Umbilical cord (tissue), 2 donors: ENCODE results near the gene CEP104. TPM values are rescaled to one million over a fixed set of nuclear protein-coding genes. Genes with fewer than 3 reads are reported as not detected.

Experiments
- DNase-seq: peaks from one replicate; pipeline ENCODE4 v3.0.0-alpha.2; 2015; ENCODE audit warnings: low spot score
- total RNA-seq: library from RNA; depleted of rRNA; stranded (reverse); fragments of >200 nt; gene quantifications from one replicate; pipeline ENCODE4 v1.2.3, GENCODE V29; 2014; ENCODE audit warnings: low replicate concordance; ENCODE audit not compliant: insufficient read depth

Gene CEP104
- total RNA-seq, 1 donor from 2014 or later: 61.9 TPM

DNA sequence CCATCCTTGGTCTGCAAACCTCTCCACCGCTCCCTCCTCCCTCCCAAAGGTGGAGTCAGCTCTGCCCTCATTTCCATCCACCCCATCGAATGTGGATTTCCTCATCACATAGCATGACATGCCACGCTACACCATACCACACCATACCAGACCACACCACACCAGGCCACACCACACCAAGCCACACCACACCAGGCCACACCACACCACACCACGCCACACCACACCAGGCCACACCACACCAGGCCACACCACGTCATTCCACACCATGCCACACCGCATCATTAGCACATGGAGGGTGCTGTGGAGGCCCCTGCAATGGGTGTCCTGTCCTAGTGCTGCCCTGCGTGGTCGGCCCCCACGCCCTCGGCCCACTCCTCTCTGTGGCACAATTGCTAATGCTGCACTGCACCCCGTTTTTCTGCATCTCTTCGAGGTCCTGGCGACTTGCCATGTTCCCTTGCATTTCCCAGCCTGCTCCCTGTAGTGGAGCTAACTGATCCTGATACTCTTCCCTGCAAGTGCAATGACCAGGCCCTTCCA, 11.5 kb upstream of the CEP104 start:
- no peak for DNase-seq

DNA sequence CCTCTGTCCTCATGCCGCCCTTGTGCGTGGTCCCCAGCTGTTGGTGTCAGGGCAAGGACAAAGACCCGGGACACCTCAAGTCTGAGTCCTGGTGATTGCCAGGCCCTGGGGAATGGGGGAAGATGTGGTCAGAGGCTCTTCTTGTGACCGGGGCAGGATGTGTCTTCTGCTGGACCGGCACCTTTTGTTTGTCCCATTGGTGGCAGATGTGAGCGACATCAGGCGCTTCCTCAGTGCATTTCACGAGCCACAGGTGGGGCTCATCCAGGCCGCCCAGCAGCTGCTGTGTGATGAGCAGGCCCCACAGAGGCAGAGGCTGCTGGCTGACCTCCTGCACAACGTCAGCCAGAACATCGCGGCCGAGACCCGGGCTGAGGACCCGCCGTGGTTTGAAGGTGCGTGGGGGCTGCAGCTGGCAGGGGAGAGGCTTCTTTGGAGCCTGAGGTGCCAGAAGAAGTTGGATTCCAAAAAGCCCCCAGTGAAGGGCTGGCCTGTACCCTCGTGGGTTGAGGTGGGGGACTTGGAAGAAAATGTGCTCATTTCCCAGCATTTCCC, 8.7 kb upstream of the CEP104 start:
- DNase-seq: no peak

DNA sequence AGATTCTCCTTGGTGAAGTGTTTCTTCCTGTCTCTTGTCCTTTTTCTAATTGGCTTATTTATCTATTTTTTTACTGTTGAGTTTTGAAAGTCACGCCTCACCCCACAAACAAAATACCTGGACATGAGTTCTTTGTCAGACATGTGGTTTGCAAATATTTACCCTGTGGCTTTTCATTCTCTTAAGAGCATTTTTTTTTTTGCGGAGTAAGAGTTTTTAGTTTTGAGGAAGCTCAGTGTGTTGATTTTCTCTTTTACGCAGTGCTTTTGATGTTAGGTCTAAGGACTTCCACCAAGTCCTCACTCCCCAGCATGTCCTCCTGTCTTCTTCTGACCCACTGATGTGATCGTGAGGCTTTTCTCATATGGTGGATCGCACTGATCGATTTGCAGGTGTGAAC, 7.9 kb upstream of the CEP104 start:
- no peak for DNase-seq

DNA sequence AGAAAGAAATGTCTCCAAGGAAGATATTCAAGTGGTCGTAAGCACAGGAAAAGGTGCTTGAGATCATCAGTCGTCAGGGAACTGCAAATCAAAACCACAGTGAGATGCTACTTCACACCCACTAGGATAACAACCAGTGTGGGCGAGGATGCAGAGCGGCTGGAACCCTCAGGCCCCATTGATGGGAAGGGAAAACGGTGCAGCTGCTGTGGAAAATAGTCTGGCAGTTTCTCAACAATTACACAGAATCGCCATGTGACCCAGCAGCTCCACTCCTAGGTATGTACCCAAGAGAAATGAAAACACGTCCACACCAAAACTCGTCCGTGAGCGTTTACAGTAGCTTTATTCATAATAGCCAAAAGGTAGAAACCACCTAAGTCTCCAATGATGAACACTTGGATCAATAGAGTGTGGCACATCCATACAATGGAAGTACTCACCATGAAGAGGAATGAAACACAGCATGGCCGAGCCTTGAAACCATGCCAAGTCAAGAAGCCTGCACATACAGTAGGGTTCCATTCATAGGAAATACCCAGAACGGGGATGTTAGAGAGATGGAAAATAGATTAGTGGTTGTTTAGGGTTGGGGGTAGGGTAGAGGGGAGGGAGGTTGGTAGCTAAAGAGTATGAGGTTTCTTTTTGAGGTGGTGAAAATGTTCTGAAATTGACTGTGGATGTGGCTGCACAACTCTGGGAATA, 6.4 kb upstream of the CEP104 start:
- no peak for DNase-seq

DNA sequence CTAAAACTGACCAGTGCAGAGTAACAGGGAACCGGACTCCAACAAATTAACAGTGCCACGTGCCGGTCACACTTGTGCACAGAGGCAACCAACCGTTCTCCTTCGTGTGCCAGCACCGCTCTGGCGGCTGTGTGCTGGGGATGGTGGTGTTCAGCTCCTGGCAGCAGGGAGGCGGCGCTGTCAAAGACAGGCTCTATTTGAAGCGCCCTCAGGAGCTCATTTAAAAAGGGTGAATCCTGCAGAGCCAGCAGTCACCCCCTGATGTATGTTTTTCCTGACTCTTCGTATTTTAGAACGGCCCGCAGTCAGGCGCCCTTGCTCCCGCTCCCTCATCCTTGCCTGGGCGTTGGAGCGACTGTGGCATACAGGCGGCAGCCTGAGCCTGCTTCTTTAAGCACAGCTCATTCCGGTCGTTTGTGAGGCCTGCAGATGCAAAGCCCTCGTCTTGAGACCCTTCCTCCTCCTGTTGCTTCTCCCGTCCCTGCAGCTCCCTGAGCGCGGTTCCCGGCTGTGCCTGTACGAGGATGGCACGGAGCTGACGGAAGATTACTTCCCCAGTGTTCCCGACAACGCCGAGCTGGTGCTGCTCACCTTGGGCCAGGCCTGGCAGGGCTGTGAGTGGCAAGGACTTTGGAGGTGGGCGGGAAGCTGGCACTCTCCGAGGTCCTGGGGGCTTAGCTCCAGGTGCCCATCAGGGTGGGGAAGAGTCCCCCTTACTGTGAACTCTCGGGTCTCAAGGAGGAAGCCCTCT, 1.4 kb upstream of the CEP104 start:
- peak; percentile 11 for DNase-seq

DNA sequence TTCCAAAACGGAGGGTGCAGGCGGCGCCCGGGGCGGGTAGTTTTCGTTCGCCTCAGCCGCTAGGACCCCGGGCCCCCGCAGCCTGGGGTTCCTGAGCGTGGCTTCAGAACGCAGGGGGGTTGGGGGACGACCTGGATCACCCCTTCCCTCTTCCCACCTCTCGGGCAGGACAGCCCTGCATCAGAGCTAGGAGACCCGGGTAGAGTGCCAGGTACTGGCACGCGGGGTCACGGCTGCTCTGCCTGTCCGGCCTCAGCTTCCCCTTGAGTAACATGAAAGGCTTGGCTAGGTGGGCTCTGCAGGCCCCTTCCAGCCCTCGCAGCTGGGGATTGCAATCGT, 749 bp upstream of the CEP104 start:
- no peak for DNase-seq

DNA sequence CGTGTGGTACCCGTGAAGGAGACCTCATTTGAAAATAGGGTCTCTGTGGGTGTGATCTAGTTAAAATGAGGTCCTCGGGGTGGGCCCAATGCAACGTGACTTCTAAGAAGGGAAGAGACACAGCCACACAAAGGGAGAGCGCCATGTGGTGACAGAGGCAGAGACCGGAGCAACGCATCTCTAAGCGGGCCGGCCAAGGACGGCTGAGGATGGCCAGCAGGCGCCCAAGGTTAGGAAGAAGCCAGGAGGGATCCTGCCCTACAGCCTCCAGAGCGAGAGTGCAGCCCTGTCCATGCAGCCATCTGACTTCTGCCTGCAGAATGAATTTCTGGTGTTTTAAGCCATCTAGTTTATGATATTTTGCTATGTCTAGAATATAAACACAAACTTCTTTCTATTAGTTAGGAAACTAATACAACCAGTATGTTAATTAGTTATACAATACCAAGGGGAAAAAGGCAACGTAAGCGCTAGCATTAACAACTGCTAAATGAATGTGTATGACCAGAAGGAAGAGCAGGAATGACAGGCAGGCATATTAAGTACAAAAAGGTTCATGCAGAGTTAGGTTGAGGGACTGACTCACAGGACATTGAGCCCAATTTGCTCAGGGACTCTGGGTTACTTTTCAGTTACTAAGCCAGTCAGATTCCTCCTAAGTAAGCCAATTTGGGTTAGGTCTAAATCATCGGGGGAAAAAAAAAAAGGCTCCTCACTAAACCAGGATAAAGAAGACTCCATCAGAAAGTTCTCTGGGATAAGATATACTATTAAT, 4.1 kb downstream of the CEP104 start:
- DNase-seq: no peak

DNA sequence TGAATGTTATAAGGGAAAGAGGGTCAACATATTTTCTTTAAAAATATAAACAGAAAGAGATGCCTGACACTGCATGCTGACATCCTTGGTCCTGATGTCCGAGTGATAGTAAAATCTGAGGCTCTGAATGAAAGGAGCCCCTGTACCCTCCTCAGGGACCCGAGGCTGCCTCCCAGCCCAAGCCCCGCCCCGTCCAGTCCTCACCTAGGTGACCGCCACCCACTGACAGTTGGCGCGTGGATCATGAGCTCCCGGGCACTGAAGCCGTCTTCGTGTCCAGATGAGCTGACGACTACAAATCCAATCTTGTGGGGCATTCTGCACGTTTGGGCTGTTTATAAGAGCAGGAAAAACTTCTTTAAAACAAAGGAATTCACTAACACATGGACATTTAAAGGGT, 4.9 kb downstream of the CEP104 start:
- no peak for DNase-seq

DNA sequence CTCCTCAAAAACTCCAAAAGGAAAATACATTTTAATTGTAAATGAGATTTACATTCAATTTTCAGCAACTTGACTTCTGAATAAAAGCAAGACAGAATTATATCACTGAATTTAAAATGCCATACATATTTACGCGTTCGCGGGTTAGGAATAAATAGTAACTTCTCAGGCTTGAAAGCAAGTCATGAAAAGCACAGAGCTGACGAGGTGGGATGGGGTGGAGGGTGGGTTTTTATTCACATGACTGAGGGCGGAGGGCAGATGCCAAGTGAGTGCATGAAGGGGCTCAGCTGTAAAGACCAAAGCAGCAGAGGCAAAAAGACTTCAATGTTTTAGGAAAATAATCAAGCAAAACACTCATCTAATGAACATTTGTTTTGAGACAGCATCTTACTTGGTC, 5.7 kb downstream of the CEP104 start:
- no peak for DNase-seq

DNA sequence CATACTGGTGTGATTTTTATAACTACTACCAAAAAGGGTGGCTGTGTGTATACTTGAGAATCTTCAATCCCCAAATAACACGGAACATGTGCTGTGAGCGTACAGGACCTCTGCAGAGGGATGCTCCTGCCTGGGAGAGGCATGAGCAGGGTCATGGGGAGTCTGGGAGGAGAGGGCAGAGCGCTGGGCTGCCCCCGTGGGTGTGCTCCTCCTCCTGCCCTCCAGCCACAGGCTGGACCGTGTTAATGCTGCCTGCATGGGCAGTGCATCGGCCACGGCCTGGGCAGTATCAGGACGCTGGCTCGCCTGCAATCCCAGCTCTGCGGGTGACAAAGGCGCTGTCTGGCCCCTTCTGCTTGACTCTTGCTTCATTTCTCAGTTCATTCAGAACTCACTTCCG, 6.2 kb downstream of the CEP104 start:
- no peak for DNase-seq

DNA sequence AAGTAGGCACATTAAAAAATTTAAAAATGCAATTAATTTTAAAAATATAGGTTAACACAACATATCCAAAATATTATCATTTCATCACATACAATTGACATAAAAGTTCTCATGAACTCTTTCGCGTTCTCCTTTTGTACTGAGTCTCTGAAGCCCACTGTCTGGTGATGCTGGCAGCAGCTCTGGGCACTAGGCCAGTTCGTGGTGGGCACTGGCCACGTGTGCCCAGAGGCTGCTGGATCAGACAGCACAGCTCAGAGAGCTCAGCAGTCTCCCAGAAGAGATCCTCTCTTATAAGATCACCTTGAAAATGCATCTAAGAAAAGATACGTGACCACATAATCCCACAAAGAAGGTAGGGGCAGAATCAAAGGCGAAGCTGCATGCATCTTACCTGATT, 9.9 kb downstream of the CEP104 start:
- DNase-seq: no peak

DNA sequence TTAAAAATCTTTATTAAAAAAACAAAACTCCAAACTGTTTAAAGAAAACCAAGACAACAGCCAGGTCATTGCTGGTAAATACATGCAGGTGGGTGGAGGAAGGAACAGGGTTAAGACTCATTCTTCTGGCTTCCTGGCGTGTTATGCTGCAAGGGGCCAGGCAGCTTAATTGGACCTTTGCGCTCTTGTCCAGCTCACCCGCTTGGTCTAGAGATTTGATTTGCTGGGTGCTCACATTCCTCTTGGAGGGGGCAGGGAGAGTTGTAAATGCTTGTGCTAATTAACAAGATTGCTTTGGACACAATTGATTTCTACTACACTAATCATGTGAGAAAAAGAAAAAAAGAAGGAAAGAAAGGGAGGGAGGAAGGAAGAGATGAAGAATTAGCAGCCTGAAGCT, 10.5 kb downstream of the CEP104 start:
- no peak for DNase-seq

DNA sequence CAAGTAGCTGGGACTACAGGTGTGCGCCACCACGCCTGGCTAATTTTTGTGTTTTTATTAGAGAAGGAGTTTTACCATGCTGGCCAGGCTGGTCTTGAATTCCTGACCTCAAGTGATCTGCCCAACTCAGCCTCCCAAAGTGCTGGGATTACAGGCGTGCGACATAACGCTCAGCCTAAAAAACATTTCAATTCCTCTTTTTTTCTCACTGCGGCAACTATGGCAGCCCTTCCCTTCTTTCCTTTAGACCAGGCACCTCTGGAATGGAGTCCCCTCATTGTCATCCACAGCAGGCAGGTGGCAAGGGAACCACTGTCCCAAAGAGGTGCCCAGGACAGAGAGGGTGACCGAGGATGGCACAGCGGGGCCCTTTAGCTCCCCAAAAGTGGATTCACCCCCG, 14.1 kb downstream of the CEP104 start:
- no peak for DNase-seq

DNA sequence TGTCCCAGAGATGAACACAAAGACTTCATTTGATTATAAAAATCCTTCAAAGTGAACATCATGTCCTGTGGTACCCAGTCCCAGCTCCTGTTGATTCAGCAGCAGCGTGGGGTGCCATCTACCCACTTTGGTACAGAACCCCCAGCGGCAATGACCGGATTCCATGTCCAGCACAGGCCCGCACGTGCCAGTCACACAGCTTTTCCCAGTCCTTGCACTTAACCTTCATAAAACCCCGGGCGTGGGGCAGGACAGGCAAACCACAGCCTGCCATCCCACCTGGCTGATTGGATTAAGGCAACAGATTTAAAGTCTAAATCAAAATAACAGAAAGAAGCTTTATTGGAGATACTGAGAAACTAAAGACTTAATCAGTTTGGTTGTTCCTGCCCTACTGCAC, 15.5 kb downstream of the CEP104 start:
- no peak for DNase-seq

DNA sequence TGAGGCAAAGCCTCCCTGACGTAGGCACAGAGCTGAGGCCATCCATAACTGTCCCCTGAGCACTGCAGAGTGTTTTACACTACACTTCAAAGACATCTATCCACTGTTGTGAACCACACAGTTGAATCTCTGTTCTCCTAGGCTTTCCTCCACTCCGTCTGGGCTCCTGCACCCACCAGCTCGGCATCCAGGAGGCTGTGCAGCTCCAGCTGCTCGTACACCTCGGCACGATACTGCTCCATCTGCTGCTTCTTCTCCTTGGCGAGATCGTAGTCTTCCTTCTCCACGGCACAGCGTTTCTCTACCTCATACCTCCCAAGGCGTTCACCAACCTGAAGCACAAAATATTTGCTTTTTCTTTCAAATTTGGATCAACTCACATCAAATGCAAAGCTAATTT, 18.2 kb downstream of the CEP104 start:
- DNase-seq: no peak

DNA sequence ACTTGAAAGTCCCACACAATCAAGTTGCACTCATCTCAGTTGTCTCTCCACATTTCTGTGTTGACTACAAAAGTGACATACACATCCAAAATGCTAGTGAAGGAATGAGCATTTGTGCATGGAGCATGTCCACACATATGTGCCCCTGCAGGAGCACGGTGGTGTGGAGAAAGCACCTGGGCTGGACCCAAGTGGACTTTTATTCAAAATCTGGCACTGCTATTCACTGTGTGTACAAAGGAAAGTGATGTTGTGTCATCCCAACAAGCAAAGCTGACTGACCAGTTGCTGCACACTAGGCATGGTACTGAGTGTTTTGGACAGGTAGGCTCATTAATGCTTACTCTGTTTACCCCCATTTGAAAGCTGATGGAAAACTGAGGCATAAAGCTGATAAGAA, 19.3 kb downstream of the CEP104 start:
- no peak for DNase-seq

DNA sequence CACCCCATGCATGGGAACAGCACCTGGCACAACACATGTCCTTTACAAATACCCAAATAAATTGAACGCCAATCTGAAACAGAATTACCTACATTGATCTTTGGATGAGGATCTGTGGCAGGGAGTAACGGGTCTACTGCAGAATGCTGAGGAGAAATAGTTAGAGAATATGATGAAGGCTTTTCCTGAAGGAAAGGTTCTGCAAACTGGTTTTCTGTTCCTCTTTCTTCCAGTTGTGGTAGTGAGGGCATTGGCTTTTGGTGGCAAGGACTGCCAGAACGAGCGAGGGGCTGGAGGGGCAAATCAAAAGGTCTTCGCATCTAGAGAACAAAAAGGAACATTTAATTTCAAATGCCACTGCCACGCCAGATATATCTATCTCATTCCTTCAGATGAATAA, 19.8 kb downstream of the CEP104 start:
- DNase-seq: no peak

DNA sequence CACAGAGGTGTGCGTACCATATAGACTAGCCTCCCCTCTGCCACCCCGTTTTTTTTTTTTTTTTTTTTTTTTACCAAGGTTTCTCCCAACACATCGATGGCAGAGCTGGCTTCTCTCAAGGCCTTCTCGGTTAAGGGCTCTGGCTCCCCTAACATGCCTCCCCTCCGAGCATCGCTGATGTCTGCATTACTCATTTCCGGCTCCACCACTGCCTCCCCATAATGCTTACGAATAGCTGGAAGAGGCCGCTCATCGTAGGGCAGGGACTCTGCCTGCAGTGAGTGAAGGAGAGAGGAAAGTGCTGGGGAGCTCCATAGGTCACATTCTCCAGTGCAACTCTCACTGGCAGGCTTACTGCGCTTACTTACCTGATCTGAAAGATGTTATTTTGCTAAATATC, 20.6 kb downstream of the CEP104 start:
- DNase-seq: no peak

DNA sequence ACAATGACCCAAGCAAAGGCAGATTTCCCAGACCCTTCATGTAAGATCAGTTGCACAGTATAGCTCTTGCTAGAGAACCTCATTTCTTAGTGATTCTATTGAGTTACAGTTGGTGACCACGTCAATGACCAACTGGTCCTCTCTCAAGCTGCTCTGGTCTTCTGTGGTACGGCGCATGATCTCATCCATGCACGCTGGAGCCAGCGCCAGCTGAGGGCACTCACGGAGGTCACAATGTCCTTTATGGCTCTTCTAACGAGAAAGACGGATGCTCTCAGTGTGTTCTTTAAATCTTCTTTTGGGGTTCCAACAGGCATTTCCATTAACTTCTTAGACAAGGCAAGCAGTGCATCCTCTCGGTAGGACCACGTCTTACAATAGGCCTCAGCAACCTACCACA, 22.3 kb downstream of the CEP104 start:
- DNase-seq: no peak

DNA sequence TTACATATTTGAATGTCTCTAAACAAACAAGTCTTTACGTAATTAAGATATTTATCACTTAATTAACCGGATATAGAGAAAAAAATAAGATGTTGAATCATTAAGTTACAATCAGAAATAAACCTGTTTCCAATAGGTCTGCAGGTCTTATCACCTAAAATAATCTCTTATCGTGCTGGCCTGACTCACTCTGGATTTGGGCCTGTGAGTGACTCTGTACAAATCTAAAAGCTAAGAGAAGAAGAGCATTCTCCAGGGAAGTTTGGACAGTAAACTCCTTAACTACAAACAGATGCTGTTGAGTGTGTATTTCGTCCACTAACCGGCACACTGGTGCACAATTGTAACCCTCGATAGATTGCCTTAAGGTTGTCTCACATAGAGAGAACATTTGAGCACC, 25.3 kb downstream of the CEP104 start:
- DNase-seq: no peak

DNA sequence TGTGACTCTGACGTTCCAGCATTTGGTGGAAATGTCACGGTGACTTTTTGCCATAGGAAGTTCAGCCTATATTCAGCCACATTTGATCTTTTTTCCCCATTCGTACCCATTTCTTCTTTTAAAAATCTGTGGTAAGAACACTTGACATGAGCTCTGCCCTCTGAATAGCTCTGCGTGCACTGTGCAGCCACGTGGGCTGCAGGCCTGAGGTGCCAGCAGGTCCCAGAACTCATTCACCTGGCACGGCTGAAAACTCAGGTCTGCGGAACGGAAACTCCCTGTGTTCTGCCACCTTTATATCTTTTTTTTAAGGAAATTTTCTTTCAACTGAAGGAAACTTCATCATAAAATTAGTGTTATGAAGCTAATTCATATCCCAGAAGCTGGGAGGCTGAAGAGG, 28.6 kb downstream of the CEP104 start:
- DNase-seq: no peak

DNA sequence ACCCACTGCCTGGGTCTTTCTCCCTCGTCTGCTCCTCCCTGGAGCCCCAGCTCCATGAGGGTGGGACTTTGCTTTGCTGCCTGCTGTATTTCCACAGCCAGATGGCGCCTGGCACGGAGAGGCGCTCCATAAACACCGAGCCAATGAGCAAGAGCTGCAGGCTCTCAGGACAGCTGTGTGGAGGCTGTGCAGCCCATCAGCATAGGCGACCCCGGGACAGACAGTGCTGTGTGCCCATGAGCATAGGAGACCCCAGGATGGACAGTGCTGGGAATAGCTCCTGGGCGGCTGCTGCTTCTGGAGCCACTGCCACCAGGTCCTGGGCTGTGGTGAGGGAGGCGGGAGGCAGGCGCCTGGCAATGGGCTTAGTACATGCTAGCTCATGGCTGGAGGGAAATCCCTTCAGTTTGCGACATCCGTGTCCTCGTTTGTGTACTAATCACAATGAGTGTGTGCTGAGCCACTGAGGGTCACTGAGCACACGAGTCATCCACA, 29.2 kb downstream of the CEP104 start:
- DNase-seq: no peak
